ENCODE measurements around the gene KLHL6. TPM values are rescaled to one million over a fixed set of nuclear protein-coding genes. Genes with fewer than 3 reads are reported as not detected.
"Not testable (repeated sequence)": the region's sequence is repeated elsewhere in the genome, so short reads cannot be mapped to it uniquely, and the experiment has no call there.

The KLHL6 gene
- total RNA-seq, 1 donor from 2014 or later: not detected

- Histone ChIP-seq H3K27me3 (ENCODE audit: control insufficient read depth, insufficient read depth, low read length) (peaks cover 2% of the 10 kb centered on the region), H3K36me3 (ENCODE audit: control insufficient read depth, insufficient read depth, low read length) (no peaks in the 10 kb centered on the region), H3K4me3 (ENCODE audit: low read depth, low read length) (no peak overlapping the region)
- TF ChIP-seq CTCF (IDR thresholded peaks at IDR 0.05; ENCODE audit: insufficient read depth, low read length, poor library complexity, severe bottlenecking): no peak
- no peak for DNase-seq (ENCODE audit: low read depth)
Measured at GRCh38 chr3:183472155-183472554, 83.4 kb downstream of the KLHL6 start.

GRCh38 chr3:183468424-183468823 lies 87.1 kb downstream of the KLHL6 start:
- H3K36me3 ChIP-seq (ENCODE audit: control insufficient read depth, insufficient read depth, low read length): no peaks in the 10 kb centered on the region
- no peak overlapping the region for H3K4me3 ChIP-seq (ENCODE audit: low read depth, low read length)
- no peaks in the 10 kb centered on the region for H3K27me3 ChIP-seq (ENCODE audit: control insufficient read depth, insufficient read depth, low read length)
- DNase-seq (ENCODE audit: low read depth): no peak
- no peak for TF ChIP-seq CTCF (IDR thresholded peaks at IDR 0.05; ENCODE audit: insufficient read depth, low read length, poor library complexity, severe bottlenecking)

DNA sequence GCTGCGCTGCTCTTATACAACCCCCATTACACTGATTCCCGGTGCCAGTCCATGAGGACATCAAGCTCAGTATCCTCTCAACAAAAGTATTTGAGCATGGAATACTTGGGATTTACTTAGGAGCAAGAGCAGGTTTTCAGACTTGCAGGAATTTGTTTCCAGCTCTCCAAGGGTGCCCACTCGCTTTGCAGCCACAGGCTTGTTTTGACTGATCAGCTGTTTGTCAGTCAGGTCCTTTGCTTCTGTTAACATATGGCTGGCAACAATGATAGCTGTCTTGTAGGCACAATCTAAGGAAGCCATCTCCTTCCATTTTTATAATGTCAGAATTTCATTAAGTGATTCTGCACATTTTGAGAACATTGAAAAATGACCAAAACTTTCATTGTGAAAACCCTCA lies 88.9 kb downstream of the KLHL6 start:
- DNase-seq (ENCODE audit: low read depth): no peak
- H3K36me3 ChIP-seq (ENCODE audit: control insufficient read depth, insufficient read depth, low read length): no peaks in the 10 kb centered on the region
- TF ChIP-seq CTCF (IDR thresholded peaks at IDR 0.05; ENCODE audit: insufficient read depth, low read length, poor library complexity, severe bottlenecking): no peak
- no peak overlapping the region for H3K4me3 ChIP-seq (ENCODE audit: low read depth, low read length)
- H3K27me3 ChIP-seq (ENCODE audit: control insufficient read depth, insufficient read depth, low read length): no peaks in the 10 kb centered on the region

GRCh38 chr3:183465710-183466109 lies 89.8 kb downstream of the KLHL6 start:
- DNase-seq (ENCODE audit: low read depth); H3K4me3 ChIP-seq (ENCODE audit: low read depth, low read length); H3K27me3 ChIP-seq (ENCODE audit: control insufficient read depth, insufficient read depth, low read length): not testable (repeated sequence)

GRCh38 chr3:183464480-183464879 lies 91.0 kb downstream of the KLHL6 start:
- DNase-seq (ENCODE audit: low read depth): no peak
- Histone ChIP-seq H3K4me3 (ENCODE audit: low read depth, low read length) (no peak overlapping the region), H3K27me3 (ENCODE audit: control insufficient read depth, insufficient read depth, low read length) (no peaks in the 10 kb centered on the region), H3K36me3 (ENCODE audit: control insufficient read depth, insufficient read depth, low read length) (no peaks in the 10 kb centered on the region)
- no peak for TF ChIP-seq CTCF (IDR thresholded peaks at IDR 0.05; ENCODE audit: insufficient read depth, low read length, poor library complexity, severe bottlenecking)

More at GRCh38 chr3:183465710-183466109, 89.8 kb downstream of the KLHL6 start:
- not testable (repeated sequence) for H3K36me3 ChIP-seq (ENCODE audit: control insufficient read depth, insufficient read depth, low read length)

GRCh38 chr3:183460081-183461055 lies 95.1 kb downstream of the KLHL6 start:
- Histone ChIP-seq H3K36me3 (ENCODE audit: control insufficient read depth, insufficient read depth, low read length) (no peaks in the 10 kb centered on the region), H3K27me3 (ENCODE audit: control insufficient read depth, insufficient read depth, low read length) (no peaks in the 10 kb centered on the region), H3K4me3 (ENCODE audit: low read depth, low read length) (no peak overlapping the region)
- no peak for DNase-seq (ENCODE audit: low read depth)
- TF ChIP-seq CTCF (IDR thresholded peaks at IDR 0.05; ENCODE audit: insufficient read depth, low read length, poor library complexity, severe bottlenecking): no peak

Measured in kidney epithelial cell (primary cell).